AG10803 (cell line): ENCODE results near the gene CNNM1.
A peak's percentile ranks its signal among the peaks of the same experiment; 100 is the strongest.

Source experiments
- DNase-seq: peaks from one replicate; pipeline ENCODE4 v3.0.0; 2010; ENCODE audit warnings: low read depth
- H3K4me3 ChIP-seq: 2 replicates; pipeline ENCODE4 v1.5.1; 2011; ENCODE audit warnings: mild to moderate bottlenecking, low read length, control low read depth
- TF ChIP-seq, protein P1 (sequence below): conservative IDR thresholded peaks from 2 replicates; pipeline ENCODE4 v1.5.1; 2011; ENCODE audit warnings: mild to moderate bottlenecking, low read length, control low read depth, inconsistent platforms

CNNM1 gene

DNA sequence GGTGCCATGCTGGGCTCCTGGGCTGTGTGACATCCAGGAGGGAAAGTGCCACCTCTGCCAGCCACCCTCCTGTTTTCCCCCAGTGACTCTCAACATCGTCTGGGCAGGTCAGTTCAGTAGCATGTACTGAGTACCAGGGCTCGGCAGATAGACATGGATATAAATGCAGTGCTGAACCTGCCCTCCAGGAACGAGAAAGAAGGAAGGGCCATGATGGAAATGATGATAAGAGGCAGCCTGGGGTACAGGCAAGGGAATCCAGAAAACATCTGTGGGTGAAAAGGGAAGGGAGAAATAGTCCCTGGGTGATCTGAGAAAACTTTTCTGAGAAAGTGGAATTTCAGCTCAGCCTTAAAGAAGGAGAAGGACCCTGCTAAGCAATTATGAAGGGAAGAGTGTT is 12.1 kb downstream of the CNNM1 start:
- TF ChIP-seq, protein P1, sequence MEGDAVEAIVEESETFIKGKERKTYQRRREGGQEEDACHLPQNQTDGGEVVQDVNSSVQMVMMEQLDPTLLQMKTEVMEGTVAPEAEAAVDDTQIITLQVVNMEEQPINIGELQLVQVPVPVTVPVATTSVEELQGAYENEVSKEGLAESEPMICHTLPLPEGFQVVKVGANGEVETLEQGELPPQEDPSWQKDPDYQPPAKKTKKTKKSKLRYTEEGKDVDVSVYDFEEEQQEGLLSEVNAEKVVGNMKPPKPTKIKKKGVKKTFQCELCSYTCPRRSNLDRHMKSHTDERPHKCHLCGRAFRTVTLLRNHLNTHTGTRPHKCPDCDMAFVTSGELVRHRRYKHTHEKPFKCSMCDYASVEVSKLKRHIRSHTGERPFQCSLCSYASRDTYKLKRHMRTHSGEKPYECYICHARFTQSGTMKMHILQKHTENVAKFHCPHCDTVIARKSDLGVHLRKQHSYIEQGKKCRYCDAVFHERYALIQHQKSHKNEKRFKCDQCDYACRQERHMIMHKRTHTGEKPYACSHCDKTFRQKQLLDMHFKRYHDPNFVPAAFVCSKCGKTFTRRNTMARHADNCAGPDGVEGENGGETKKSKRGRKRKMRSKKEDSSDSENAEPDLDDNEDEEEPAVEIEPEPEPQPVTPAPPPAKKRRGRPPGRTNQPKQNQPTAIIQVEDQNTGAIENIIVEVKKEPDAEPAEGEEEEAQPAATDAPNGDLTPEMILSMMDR: no peak
- H3K4me3 ChIP-seq: no peak overlapping the region
- no peak for DNase-seq

- DNase-seq: peak; percentile 85
- H3K4me3 ChIP-seq: no peak overlapping the region
- TF ChIP-seq, protein P1: no peak
Measured at GRCh38 chr10:99341860-99342490, 12.8 kb downstream of the CNNM1 start.

GRCh38 chr10:99343262-99343661 is 14.1 kb downstream of the CNNM1 start:
- TF ChIP-seq, protein P1: no peak
- no peak overlapping the region for H3K4me3 ChIP-seq
- DNase-seq: no peak

DNA sequence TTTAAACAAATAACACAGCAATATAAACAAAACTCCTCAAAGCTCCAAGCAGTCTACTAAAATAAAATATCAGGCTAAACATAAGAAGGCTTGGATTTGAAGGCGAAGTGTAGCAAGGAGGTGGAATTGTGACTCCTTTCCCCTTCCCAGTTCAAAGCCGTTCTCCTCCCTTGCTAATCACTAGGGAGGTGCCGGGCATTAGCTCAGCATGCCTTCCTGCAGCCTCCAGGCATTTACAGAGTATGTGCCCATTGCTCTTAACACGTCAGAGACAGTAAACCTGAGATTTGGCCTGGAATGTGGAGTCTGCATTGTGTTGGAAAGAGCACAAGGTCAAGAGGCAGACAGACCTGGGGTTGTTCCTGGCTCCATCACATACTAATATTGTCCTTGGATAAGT is 15.6 kb downstream of the CNNM1 start:
- H3K4me3 ChIP-seq: no peak overlapping the region
- DNase-seq: no peak
- TF ChIP-seq, protein P1: no peak

- H3K4me3 ChIP-seq: no peak overlapping the region
- peak; percentile 83 for DNase-seq
- TF ChIP-seq, protein P1: no peak
Measured at GRCh38 chr10:99345350-99345749, 16.2 kb downstream of the CNNM1 start.

- H3K4me3 ChIP-seq: no peak overlapping the region
- TF ChIP-seq, protein P1: no peak
- peak; percentile 93 for DNase-seq
Measured at GRCh38 chr10:99346247-99346646, 17.1 kb downstream of the CNNM1 start.

DNA sequence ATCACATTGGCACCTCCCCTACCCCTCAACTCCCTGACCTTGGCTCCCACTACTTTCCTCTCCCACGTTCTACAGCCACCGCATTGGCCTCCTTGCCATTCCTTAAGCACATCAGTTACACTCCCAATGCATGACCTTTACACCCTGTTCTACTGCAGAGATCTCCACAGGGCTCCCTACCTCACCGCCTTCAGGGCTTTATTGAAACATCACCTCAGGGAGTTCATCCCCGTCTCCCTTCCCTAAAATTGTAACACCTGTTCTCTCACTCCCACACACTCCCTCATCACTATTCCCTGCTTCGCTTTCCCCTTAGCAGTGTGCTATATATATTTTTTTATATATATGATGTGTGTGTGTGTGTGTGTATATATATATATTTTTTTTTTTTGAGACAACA is 18.5 kb downstream of the CNNM1 start:
- DNase-seq: no peak
- TF ChIP-seq, protein P1: no peak
- H3K4me3 ChIP-seq: no peak overlapping the region
